Fibroblast of lung (primary cell): ENCODE data around the gene LYPD6B. TPM values are rescaled to one million over a fixed set of nuclear protein-coding genes. Genes with fewer than 3 reads are reported as not detected.
"Not testable (repeated sequence)": the region's sequence is repeated elsewhere in the genome, so short reads cannot be mapped to it uniquely, and the experiment has no call there.

ENCODE experiments used
- DNase-seq, 2 donors: peaks; one replicate each; pipeline versions ENCODE4 v3.0.0 to v3.0.0-alpha.2; 2010; ENCODE audit warnings: low read depth in 2 of 2
- H2AFZ ChIP-seq: 2 replicates; pipeline ENCODE4 v1.5.1; 2012; ENCODE audit warnings: low read length, control low read depth, inconsistent platforms
- H3K27ac ChIP-seq: 2 replicates; pipeline ENCODE4 v1.5.1; 2011; ENCODE audit warnings: low read length, control low read depth; ENCODE audit not compliant: insufficient read depth
- H3K27me3 ChIP-seq: 2 replicates; pipeline ENCODE4 v1.5.1; 2011; ENCODE audit warnings: mild to moderate bottlenecking, low read length; ENCODE audit not compliant: control insufficient read depth, insufficient read depth
- H3K36me3 ChIP-seq: 2 replicates; pipeline ENCODE4 v1.5.1; 2011; ENCODE audit warnings: low read length; ENCODE audit not compliant: control insufficient read depth, insufficient read depth
- H3K4me1 ChIP-seq: 2 replicates; pipeline ENCODE4 v1.5.1; 2011; ENCODE audit warnings: low read length; ENCODE audit not compliant: control insufficient read depth, insufficient read depth; ENCODE audit errors: extremely low read depth
- H3K4me2 ChIP-seq: 2 replicates; pipeline ENCODE4 v1.5.1; 2011; ENCODE audit warnings: low read length, control low read depth; ENCODE audit not compliant: insufficient read depth; ENCODE audit errors: extremely low read depth
- H3K4me3 ChIP-seq, 4 experiments: fragments of 200-600 bp in 1 of 4; sonication (generic) in 1 of 4; replicated peaks in 1 of 4; 2 replicates each; pipeline ENCODE4 v1.5.1; 2011 to 2016; ENCODE audit warnings: low read length in 4 of 4, low read depth in 3 of 4, mild to moderate bottlenecking in 3 of 4, control low read depth in 2 of 4, inconsistent platforms in 1 of 4, mixed read lengths in 1 of 4; ENCODE audit not compliant: insufficient read depth in 1 of 4; ENCODE audit errors: control extremely low read depth in 1 of 4
- H3K79me2 ChIP-seq: 2 replicates; pipeline ENCODE4 v1.5.1; 2012; ENCODE audit warnings: mild to moderate bottlenecking, low read length, inconsistent platforms; ENCODE audit not compliant: control insufficient read depth, insufficient read depth
- H3K9ac ChIP-seq: 2 replicates; pipeline ENCODE4 v1.5.1; 2011; ENCODE audit warnings: mild to moderate bottlenecking, low read length, control low read depth; ENCODE audit not compliant: insufficient read depth
- H3K9me3 ChIP-seq: 2 replicates; pipeline ENCODE4 v1.5.1; 2012; ENCODE audit warnings: low read depth, low read length; ENCODE audit not compliant: control insufficient read depth, insufficient read depth
- H4K20me1 ChIP-seq: 2 replicates; pipeline ENCODE4 v1.5.1; 2011; ENCODE audit warnings: low read length; ENCODE audit not compliant: control insufficient read depth, insufficient read depth; ENCODE audit errors: extremely low read depth
- EZH2 ChIP-seq: IDR thresholded peaks from 2 replicates; pipeline ENCODE4 v1.5.1; 2012; ENCODE audit warnings: low read length, control low read depth, mild to moderate bottlenecking; ENCODE audit errors: missing control alignments
- polyA plus RNA-seq, 2 donors: library from polyadenylated mRNA; depleted of rRNA in 1 of 2; stranded (reverse) in 1 of 2; unstranded in 1 of 2; fragments of >200 nt; gene quantifications; 2 replicates each; pipeline ENCODE4 v1.2.1, GENCODE V29; 2011 to 2012; ENCODE audit warnings: missing spikeins in 1 of 2
- total RNA-seq: library from RNA; depleted of rRNA; stranded (reverse); fragments of >200 nt; gene quantifications from 2 replicates; pipeline ENCODE4 v1.2.1, GENCODE V29; 2014
- TF ChIP-seq, protein P1 (sequence below), 2 donors: IDR thresholded peaks in 1 of 2; conservative IDR thresholded peaks in 1 of 2; 1 replicate in 1 of 2; 2 replicates in 1 of 2; pipeline ENCODE4 v1.5.1; 2011 to 2012; ENCODE audit warnings: low read length in 2 of 2, control low read depth in 1 of 2, inconsistent platforms in 1 of 2, low read depth in 1 of 2, mild to moderate bottlenecking in 1 of 2

LYPD6B gene
- total and polyA plus RNA-seq, 2 donors (not counting 1 experiment from before 2014, with no cell fraction given): 0.11 TPM; not detected in 1

DNA sequence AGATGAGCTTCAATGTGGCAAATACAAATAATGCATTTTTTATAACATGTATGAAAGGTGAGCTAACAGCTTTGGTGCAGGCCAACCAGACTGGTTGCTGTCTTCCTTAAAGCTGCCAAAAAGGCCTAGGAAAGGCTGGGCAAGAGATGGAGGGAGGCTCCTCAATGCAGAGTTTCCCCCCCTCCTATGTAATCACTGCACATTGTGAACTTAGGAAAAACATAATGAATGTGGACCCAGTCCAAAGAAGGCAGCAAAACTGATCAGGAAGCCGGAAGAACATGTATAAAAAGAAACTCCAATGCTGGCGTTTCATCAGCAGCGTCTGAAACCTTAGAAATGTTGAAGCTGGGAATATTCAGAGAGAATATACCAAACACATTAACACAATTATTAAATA is 207.7 kb downstream of the LYPD6B start:
- Histone ChIP-seq H3K4me1 (no peaks in the 10 kb centered on the region), H3K79me2 (no peaks in the 10 kb centered on the region), H3K4me2 (no peak overlapping the region), H3K9me3 (no peaks in the 10 kb centered on the region), H3K27ac (no peak overlapping the region), H2AFZ (no peak overlapping the region), H3K36me3 (no peaks in the 10 kb centered on the region), H3K9ac (no peak overlapping the region), H4K20me1 (no peaks in the 10 kb centered on the region), H3K4me3 (no peak overlapping the region), H3K27me3 (no peaks in the 10 kb centered on the region)
- TF ChIP-seq, protein P1, sequence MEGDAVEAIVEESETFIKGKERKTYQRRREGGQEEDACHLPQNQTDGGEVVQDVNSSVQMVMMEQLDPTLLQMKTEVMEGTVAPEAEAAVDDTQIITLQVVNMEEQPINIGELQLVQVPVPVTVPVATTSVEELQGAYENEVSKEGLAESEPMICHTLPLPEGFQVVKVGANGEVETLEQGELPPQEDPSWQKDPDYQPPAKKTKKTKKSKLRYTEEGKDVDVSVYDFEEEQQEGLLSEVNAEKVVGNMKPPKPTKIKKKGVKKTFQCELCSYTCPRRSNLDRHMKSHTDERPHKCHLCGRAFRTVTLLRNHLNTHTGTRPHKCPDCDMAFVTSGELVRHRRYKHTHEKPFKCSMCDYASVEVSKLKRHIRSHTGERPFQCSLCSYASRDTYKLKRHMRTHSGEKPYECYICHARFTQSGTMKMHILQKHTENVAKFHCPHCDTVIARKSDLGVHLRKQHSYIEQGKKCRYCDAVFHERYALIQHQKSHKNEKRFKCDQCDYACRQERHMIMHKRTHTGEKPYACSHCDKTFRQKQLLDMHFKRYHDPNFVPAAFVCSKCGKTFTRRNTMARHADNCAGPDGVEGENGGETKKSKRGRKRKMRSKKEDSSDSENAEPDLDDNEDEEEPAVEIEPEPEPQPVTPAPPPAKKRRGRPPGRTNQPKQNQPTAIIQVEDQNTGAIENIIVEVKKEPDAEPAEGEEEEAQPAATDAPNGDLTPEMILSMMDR (conservative IDR thresholded peaks at IDR 0.05 in 1 of 2, IDR thresholded peaks at IDR 0.05 in 1 of 2; ENCODE audit: low read depth in 1 of 2, low read length in 2 of 2): no peak
- TF ChIP-seq EZH2: no peak
- no peak for DNase-seq

DNA sequence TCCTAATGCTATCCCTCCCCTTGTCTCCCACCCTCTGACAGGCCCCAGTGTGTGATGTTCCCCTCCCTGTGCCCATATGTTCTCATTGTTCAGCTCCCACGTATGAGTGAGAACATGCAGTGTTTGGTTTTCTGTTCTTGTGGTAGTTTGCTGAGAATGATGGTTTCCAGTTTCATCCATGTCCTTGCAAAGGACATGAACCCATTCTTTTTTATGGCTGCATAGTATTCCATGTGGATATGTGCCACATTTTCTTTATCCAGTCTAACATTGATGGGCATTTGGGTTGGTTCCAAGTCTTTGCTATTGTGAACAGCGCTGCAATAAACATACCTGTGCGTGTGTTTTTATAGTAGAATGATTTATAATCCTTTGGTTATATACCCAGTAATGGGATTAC is 212.9 kb downstream of the LYPD6B start:
- not testable (repeated sequence) for DNase-seq, H3K9ac ChIP-seq, H3K4me3 ChIP-seq

DNA sequence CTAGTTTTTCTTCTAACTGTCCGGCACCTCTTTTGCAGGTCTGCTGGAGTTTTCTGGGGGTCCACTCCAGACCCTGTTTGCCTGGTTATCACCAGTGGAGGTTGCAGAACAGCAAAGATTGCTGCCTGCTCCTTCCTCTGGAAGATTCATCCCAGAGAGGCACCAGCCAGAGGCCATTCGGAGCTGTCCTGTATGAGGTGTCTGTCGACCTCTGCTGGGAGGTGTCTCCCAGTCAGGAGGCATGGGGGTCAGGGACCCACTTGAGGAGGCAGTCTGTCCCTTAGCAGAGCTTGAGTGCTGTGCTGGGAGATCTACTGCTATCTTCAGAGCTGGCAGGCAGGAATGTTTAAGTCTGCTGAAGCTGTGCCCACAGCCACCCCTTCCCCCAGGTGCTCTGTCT is 218.4 kb downstream of the LYPD6B start:
- H3K9me3 ChIP-seq: not testable (repeated sequence)

More for the DNA sequence above, 212.9 kb downstream of the LYPD6B start:
- H3K27me3 ChIP-seq, H3K9me3 ChIP-seq, H3K27ac ChIP-seq, H4K20me1 ChIP-seq, H3K36me3 ChIP-seq, H3K4me1 ChIP-seq, H3K4me2 ChIP-seq, H2AFZ ChIP-seq, H3K79me2 ChIP-seq: not testable (repeated sequence)

DNA sequence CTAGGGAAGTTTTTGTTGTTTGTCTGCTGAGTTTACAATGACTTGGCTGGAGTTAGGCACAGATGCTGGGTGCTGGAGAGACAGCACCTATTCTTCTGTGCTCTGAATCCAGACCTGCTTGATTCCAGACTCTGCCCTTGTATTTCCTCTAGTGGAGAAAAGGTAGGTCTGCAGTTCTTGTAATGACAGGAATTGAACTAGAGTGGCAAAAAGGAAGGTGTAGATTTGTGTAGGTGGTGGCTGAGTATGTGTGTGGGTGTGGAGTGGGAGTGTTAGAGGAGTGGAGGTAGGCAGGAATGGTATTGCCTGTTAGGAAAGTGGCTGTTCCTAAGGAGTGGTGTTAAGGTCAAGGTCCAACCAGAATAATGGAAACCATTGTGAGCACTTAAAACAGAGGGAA is 220.0 kb downstream of the LYPD6B start:
- H3K27ac ChIP-seq: no peak overlapping the region
- H3K4me2 ChIP-seq: no peak overlapping the region
- no peak for DNase-seq
- no peaks in the 10 kb centered on the region for H3K79me2 ChIP-seq
- H3K27me3 ChIP-seq: no peaks in the 10 kb centered on the region
- no peaks in the 10 kb centered on the region for H3K36me3 ChIP-seq
- H2AFZ ChIP-seq: no peak overlapping the region
- no peaks in the 10 kb centered on the region for H4K20me1 ChIP-seq
- TF ChIP-seq EZH2: no peak
- TF ChIP-seq, protein P1 (conservative IDR thresholded peaks at IDR 0.05 in 1 of 2, IDR thresholded peaks at IDR 0.05 in 1 of 2; ENCODE audit: low read depth in 1 of 2, low read length in 2 of 2): no peak
- no peaks in the 10 kb centered on the region for H3K9me3 ChIP-seq
- no peak overlapping the region for H3K9ac ChIP-seq
- no peaks in the 10 kb centered on the region for H3K4me1 ChIP-seq
- H3K4me3 ChIP-seq: no peak overlapping the region

More for the DNA sequence above, 218.4 kb downstream of the LYPD6B start:
- not testable (repeated sequence) for H2AFZ ChIP-seq, H3K9ac ChIP-seq, H3K4me1 ChIP-seq, H3K27ac ChIP-seq, DNase-seq, H3K79me2 ChIP-seq, H3K4me2 ChIP-seq, H3K36me3 ChIP-seq, H3K27me3 ChIP-seq, H3K4me3 ChIP-seq, H4K20me1 ChIP-seq
